AG04450 (cell line): ENCODE measurements around the gene PXDC1. TPM values are rescaled to one million over a fixed set of nuclear protein-coding genes. Genes with fewer than 3 reads are reported as not detected.

Source experiments
- CTCF ChIA-PET: fragments of 300-600, 350-600 bp; formaldehyde crosslinking; extraction: SDS; loops from one replicate; lab custom pipeline; 2022; ENCODE audit warnings: antibody characterized with exemption, inconsistent platforms; lab: Charles Lee
- POLR2A ChIA-PET: fragments of 350-600 bp; formaldehyde crosslinking; extraction: SDS; loops from one replicate; lab custom pipeline; 2021; ENCODE audit warnings: antibody characterized with exemption, inconsistent platforms; lab: Yijun Ruan, JAX
- DNase-seq: peaks from one replicate; pipeline ENCODE4 v3.0.0-alpha.2; 2011; ENCODE audit warnings: low read depth, low spot score
- H3K27ac ChIP-seq: one replicate; pipeline ENCODE4 v1.5.1; 2012; ENCODE audit warnings: low read depth, low read length, control low read depth
- H3K27me3 ChIP-seq: one replicate; pipeline ENCODE4 v1.6.0; 2012; ENCODE audit warnings: low read length; ENCODE audit not compliant: control insufficient read depth, insufficient read depth
- H3K4me3 ChIP-seq: 2 replicates; pipeline ENCODE4 v1.5.1; 2011; ENCODE audit warnings: mild to moderate bottlenecking, low read depth, low read length, control low read depth
- H3K9me3 ChIP-seq: 2 replicates; pipeline ENCODE4 v1.5.1; 2012; ENCODE audit warnings: low read length; ENCODE audit not compliant: control insufficient read depth, insufficient read depth
- polyA plus RNA-seq: library from polyadenylated mRNA; depleted of rRNA; stranded (reverse); fragments of >200 nt; gene quantifications from 2 replicates; pipeline ENCODE4 v1.2.3, GENCODE V29; 2011
- TF ChIP-seq, protein P1 (sequence below): IDR thresholded peaks from 2 replicates; pipeline ENCODE4 v1.5.1; 2011; ENCODE audit warnings: low read depth, low read length, control low read depth, inconsistent platforms

PXDC1 gene
- polyA plus RNA-seq, 1 experiment: 13.5 TPM

GRCh38 chr6:3752531-3753227 is 1.2 kb upstream of the PXDC1 start:
- TF ChIP-seq, protein P1, sequence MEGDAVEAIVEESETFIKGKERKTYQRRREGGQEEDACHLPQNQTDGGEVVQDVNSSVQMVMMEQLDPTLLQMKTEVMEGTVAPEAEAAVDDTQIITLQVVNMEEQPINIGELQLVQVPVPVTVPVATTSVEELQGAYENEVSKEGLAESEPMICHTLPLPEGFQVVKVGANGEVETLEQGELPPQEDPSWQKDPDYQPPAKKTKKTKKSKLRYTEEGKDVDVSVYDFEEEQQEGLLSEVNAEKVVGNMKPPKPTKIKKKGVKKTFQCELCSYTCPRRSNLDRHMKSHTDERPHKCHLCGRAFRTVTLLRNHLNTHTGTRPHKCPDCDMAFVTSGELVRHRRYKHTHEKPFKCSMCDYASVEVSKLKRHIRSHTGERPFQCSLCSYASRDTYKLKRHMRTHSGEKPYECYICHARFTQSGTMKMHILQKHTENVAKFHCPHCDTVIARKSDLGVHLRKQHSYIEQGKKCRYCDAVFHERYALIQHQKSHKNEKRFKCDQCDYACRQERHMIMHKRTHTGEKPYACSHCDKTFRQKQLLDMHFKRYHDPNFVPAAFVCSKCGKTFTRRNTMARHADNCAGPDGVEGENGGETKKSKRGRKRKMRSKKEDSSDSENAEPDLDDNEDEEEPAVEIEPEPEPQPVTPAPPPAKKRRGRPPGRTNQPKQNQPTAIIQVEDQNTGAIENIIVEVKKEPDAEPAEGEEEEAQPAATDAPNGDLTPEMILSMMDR: no peak
- Histone ChIP-seq H3K27ac (peak overlapping the region; percentile 93), H3K27me3 (no peaks in the 10 kb centered on the region), H3K4me3 (peak overlapping the region; percentile 90), H3K9me3 (no peaks in the 10 kb centered on the region)
- POLR2A ChIA-PET: interaction anchor here (0.5 to 1.0 kb wide), 10 partner anchors 16 to 268 kb away, joined by 3 to 7 read pairs (median 4); a partner anchor contains a TSS
- CTCF ChIA-PET: interaction anchor here (0.8 to 1.5 kb wide), 4 partner anchors 38 to 234 kb away, joined by 3 to 5 read pairs (median 4); no protein-coding TSS in a partner anchor
- no peak for DNase-seq

DNA sequence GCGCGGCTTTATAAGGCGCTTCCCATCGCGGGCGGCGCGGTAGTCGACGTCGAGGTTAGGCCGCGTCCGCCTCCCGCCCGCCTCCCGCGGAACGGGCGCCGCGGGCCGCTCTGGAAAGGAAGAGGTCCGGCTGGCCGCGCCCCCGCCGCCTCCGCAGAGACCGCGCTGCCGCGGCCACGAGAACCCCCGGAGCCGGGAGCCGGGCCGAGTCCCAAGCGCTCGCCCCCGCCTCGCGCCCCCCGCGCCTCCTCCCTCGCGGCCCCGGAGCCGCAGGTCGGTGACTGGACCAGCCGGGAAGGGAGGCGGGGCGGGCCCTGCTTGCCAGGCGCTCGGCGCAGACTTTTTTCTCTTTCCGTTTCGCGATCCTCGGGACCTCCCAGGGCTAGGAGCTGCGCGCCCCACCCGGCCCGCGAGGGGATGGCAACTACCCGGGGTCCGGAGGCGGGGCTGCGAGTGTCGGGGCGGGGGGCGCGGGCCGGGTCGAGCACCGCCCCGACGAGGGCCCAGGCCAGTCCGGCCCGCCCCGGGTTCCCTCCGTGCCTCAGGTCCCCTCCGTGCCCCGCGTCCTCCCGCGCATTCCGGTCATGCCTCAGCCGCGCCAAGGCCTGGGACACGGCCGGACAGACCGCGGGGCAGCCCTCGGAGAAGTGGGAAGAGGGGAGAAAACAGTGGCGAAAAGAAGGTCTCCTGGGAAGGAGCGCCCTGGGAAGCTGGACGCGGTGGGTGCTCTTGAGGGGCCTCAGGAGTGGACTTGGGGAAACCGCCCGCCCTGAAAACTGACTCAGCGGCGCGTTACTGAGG is 417 bp upstream of the PXDC1 start:
- Histone ChIP-seq H3K27me3 (no peaks in the 10 kb centered on the region), H3K9me3 (no peaks in the 10 kb centered on the region), H3K4me3 (peak overlapping the region; percentile 90), H3K27ac (peak overlapping the region; percentile 93)
- ChIA-PET POLR2A (interaction anchor here (0.5 to 1.0 kb wide), 10 partner anchors 17 to 685 kb away, joined by 3 to 7 read pairs (median 4); a partner anchor contains a TSS), CTCF (interaction anchor here (0.8 to 1.5 kb wide), 4 partner anchors 39 to 234 kb away, joined by 3 to 5 read pairs (median 4); no protein-coding TSS in a partner anchor)
- peak; percentile 86 for DNase-seq
- TF ChIP-seq, protein P1: peak; percentile 40

GRCh38 chr6:3750317-3751076 is 1.0 kb downstream of the PXDC1 start:
- peak overlapping the region; percentile 90 for H3K4me3 ChIP-seq
- no peaks in the 10 kb centered on the region for H3K9me3 ChIP-seq
- H3K27ac ChIP-seq: peak overlapping the region; percentile 87
- H3K27me3 ChIP-seq: no peaks in the 10 kb centered on the region
- TF ChIP-seq, protein P1: no peak
- DNase-seq: no peak
- ChIA-PET CTCF (interaction anchor here (0.7 to 3.4 kb wide), 8 partner anchors 98 to 268 kb away, joined by 3 to 51 read pairs (median 6); partner anchors contain the start of gene FAM50B), POLR2A (interaction anchor here (0.6 to 2.4 kb wide), 5 partner anchors 9 to 247 kb away, joined by 3 to 11 read pairs (median 3); no protein-coding TSS in a partner anchor)

DNA sequence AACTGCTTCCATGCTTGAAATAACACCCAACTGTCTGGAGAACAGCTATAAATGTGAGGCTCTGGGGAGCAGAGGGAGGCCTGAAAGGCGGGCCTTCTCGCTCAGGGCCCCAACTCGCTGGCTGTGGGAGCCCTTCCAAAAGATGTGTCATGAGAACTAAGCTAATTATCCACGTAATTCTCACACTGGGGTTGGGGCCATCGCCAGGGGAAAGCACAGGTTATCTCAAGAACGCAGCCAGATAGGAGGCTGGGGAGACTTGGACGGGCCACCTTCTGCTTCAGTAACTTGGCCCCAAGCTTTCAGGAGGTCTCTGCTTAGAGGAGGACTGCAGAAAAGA is 1.6 kb downstream of the PXDC1 start:
- POLR2A ChIA-PET: interaction anchor here (0.6 to 2.4 kb wide), 6 partner anchors 9 to 248 kb away, joined by 3 to 11 read pairs (median 3); no protein-coding TSS in a partner anchor
- Histone ChIP-seq H3K9me3 (no peaks in the 10 kb centered on the region; the same call in 1 of the 2 replicates), H3K4me3 (peak overlapping the region; percentile 90), H3K27me3 (no peaks in the 10 kb centered on the region), H3K27ac (peak overlapping the region; percentile 87)
- TF ChIP-seq, protein P1: no peak
- no peak for DNase-seq
- CTCF ChIA-PET: interaction anchor here (0.7 to 3.4 kb wide), 9 partner anchors 91 to 268 kb away, joined by 3 to 51 read pairs (median 6); partner anchors contain the start of gene FAM50B
